GM21723 (cell line): ENCODE results near the gene EVPLL.
"Not testable (repeated sequence)": the region's sequence is repeated elsewhere in the genome, so short reads cannot be mapped to it uniquely, and the experiment has no call there.

Experiments used
- ATAC-seq: cut with Tn5 transposase; IDR thresholded peaks from one replicate; pipeline ENCODE4 v1.9.1; 2021; ENCODE audit warnings: mild to moderate bottlenecking, moderate library complexity; ENCODE audit not compliant: unreplicated experiment

Gene EVPLL

DNA sequence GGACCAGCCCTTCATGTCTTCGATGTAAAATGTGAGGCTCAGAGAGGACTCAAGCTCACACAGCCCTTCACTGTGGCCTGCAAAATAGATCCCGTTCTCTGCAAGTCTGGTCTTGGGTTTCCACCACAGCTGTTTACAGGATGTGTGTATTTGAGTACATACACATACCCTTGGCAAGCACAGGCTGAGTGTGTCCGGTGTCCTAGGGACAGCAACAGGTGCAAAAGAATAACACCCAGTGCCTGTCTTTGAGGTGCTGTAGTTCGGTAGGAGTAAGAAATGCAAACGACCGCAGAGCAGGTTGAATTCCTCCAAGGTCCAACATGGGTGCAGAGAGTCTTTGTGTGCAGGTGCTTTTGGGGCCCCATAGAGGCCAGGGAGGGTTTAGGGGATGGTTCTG is 44.9 kb downstream of the EVPLL start:
- not testable (repeated sequence) for ATAC-seq

- ATAC-seq = not testable (repeated sequence)
Observed at GRCh38 chr17:18423015-18423414, 45.4 kb downstream of the EVPLL start.

DNA sequence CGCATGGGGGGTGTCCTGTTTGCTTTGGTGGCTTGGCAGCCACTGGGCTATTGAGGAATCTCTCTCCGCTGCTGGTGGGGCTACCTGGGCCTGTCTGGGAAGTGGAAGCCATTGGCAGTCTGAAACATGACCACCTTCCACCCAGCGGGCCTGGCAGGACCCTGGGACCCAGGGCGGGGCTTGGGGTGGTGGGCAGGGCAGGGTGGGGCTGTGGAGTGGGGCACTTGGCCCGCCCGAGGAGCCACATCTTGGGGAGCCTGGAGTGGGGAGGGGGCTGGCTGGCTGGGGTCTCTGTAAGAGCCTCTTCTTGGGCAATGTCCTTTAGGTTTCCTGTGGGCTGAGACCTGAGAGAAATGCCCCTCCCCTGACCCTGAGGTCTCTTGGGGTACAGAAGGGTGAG is 48.0 kb downstream of the EVPLL start:
- not testable (repeated sequence) for ATAC-seq

GRCh38 chr17:18426639-18427038 is 49.1 kb downstream of the EVPLL start:
- not testable (repeated sequence) for ATAC-seq

DNA sequence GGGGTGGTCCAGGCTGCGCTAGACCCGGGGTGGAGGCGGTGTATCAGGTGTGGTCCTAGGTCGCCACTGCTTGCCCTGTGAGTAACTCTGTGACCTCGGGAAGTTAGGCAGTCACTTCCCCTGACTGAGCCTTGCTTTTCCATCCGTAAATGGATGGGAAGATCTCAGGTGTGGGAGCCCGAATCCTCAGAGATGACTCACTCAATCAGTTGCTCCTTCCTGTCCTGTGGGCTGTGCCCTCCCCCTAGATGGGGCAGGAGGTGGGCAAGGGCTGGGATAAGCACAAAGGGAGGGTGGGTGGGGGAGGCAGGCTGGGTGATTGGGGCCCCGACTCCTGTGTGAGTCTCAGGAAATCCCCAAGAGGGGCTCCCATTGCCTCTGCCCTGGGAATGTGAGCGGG is 54.6 kb downstream of the EVPLL start:
- not testable (repeated sequence) for ATAC-seq
